WTC11 (cell line): ENCODE measurements around the gene NDST4.

ENCODE experiments used
- ATF2 ChIP-seq: sonication (generic); formaldehyde crosslinking; IDR thresholded peaks from 2 replicates; pipeline ENCODE4 v1.8.1; 2022; ENCODE audit warnings: low read depth, missing genetic modification reagents, borderline replicate concordance
- E2F1 ChIP-seq: sonication (generic); formaldehyde crosslinking; IDR thresholded peaks from 2 replicates; pipeline ENCODE4 v1.8.0; 2022; ENCODE audit warnings: mild to moderate bottlenecking, missing genetic modification reagents
- TCF7 ChIP-seq: sonication (generic); formaldehyde crosslinking; IDR thresholded peaks from 2 replicates; pipeline ENCODE4 v1.8.0; 2022; ENCODE audit warnings: mild to moderate bottlenecking, low read depth, missing genetic modification reagents, moderate library complexity
- ZNF263 ChIP-seq: sonication (generic); formaldehyde crosslinking; IDR thresholded peaks from 2 replicates; pipeline ENCODE4 v1.8.1; 2022; ENCODE audit warnings: low read depth, mild to moderate bottlenecking, moderate library complexity, missing genetic modification reagents
- TF ChIP-seq, protein P1 (sequence below): sonication (generic); formaldehyde crosslinking; IDR thresholded peaks from 2 replicates; pipeline ENCODE4 v1.8.0; 2022; ENCODE audit warnings: mild to moderate bottlenecking, missing genetic modification reagents
- TF ChIP-seq, protein P2 (sequence below): sonication (generic); formaldehyde crosslinking; IDR thresholded peaks from 2 replicates; pipeline ENCODE4 v1.8.0; 2023; ENCODE audit warnings: missing genetic modification reagents, mild to moderate bottlenecking, borderline replicate concordance
- TF ChIP-seq, protein P3 (sequence below): fragments of 200-600 bp; IDR thresholded peaks from 2 replicates; pipeline ENCODE4 v1.8.0; 2022; ENCODE audit warnings: antibody characterized with exemption
- TF ChIP-seq, protein P4 (sequence below): sonication (generic); formaldehyde crosslinking; IDR thresholded peaks from 2 replicates; pipeline ENCODE4 v1.8.1; 2023; ENCODE audit warnings: mild to moderate bottlenecking, missing genetic modification reagents, moderate library complexity
- TF ChIP-seq, protein P5 (sequence below): fragments of 250-450 bp; sonication (Bioruptor Pico); IDR thresholded peaks from 2 replicates; pipeline ENCODE4 v1.9.0; 2021; ENCODE audit warnings: mild to moderate bottlenecking

DNA sequence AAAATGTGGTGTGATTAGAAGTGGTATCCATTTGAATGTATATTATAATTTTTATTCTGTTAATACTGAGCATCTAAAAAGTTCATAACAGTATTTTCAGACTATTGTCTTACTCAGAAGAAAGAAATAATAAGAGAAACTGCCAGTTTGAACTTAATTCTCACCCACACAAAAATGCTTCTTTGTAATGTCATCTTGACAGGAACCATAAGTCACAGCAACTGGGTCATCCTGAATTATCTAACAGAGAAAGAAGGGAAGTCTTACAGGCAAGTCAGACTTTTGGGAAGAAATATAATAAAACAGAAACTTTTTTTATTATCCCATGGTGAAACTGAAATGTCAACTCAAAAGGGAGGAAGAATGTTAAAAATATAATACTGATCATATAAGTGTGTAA, 83.1 kb downstream of the NDST4 start:
- TF ChIP-seq, protein P1, sequence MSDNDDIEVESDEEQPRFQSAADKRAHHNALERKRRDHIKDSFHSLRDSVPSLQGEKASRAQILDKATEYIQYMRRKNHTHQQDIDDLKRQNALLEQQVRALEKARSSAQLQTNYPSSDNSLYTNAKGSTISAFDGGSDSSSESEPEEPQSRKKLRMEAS (CRISPR knock-in tag) = no peak
- TF ChIP-seq, protein P2, sequence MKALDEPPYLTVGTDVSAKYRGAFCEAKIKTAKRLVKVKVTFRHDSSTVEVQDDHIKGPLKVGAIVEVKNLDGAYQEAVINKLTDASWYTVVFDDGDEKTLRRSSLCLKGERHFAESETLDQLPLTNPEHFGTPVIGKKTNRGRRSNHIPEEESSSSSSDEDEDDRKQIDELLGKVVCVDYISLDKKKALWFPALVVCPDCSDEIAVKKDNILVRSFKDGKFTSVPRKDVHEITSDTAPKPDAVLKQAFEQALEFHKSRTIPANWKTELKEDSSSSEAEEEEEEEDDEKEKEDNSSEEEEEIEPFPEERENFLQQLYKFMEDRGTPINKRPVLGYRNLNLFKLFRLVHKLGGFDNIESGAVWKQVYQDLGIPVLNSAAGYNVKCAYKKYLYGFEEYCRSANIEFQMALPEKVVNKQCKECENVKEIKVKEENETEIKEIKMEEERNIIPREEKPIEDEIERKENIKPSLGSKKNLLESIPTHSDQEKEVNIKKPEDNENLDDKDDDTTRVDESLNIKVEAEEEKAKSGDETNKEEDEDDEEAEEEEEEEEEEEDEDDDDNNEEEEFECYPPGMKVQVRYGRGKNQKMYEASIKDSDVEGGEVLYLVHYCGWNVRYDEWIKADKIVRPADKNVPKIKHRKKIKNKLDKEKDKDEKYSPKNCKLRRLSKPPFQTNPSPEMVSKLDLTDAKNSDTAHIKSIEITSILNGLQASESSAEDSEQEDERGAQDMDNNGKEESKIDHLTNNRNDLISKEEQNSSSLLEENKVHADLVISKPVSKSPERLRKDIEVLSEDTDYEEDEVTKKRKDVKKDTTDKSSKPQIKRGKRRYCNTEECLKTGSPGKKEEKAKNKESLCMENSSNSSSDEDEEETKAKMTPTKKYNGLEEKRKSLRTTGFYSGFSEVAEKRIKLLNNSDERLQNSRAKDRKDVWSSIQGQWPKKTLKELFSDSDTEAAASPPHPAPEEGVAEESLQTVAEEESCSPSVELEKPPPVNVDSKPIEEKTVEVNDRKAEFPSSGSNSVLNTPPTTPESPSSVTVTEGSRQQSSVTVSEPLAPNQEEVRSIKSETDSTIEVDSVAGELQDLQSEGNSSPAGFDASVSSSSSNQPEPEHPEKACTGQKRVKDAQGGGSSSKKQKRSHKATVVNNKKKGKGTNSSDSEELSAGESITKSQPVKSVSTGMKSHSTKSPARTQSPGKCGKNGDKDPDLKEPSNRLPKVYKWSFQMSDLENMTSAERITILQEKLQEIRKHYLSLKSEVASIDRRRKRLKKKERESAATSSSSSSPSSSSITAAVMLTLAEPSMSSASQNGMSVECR (CRISPR knock-in tag) = no peak
- no peak for TF ChIP-seq ATF2
- TF ChIP-seq, protein P3, sequence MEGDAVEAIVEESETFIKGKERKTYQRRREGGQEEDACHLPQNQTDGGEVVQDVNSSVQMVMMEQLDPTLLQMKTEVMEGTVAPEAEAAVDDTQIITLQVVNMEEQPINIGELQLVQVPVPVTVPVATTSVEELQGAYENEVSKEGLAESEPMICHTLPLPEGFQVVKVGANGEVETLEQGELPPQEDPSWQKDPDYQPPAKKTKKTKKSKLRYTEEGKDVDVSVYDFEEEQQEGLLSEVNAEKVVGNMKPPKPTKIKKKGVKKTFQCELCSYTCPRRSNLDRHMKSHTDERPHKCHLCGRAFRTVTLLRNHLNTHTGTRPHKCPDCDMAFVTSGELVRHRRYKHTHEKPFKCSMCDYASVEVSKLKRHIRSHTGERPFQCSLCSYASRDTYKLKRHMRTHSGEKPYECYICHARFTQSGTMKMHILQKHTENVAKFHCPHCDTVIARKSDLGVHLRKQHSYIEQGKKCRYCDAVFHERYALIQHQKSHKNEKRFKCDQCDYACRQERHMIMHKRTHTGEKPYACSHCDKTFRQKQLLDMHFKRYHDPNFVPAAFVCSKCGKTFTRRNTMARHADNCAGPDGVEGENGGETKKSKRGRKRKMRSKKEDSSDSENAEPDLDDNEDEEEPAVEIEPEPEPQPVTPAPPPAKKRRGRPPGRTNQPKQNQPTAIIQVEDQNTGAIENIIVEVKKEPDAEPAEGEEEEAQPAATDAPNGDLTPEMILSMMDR = no peak
- TF ChIP-seq, protein P4, sequence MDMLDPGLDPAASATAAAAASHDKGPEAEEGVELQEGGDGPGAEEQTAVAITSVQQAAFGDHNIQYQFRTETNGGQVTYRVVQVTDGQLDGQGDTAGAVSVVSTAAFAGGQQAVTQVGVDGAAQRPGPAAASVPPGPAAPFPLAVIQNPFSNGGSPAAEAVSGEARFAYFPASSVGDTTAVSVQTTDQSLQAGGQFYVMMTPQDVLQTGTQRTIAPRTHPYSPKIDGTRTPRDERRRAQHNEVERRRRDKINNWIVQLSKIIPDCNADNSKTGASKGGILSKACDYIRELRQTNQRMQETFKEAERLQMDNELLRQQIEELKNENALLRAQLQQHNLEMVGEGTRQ (CRISPR knock-in tag) = no peak
- no peak for TF ChIP-seq E2F1
- TF ChIP-seq, protein P5, sequence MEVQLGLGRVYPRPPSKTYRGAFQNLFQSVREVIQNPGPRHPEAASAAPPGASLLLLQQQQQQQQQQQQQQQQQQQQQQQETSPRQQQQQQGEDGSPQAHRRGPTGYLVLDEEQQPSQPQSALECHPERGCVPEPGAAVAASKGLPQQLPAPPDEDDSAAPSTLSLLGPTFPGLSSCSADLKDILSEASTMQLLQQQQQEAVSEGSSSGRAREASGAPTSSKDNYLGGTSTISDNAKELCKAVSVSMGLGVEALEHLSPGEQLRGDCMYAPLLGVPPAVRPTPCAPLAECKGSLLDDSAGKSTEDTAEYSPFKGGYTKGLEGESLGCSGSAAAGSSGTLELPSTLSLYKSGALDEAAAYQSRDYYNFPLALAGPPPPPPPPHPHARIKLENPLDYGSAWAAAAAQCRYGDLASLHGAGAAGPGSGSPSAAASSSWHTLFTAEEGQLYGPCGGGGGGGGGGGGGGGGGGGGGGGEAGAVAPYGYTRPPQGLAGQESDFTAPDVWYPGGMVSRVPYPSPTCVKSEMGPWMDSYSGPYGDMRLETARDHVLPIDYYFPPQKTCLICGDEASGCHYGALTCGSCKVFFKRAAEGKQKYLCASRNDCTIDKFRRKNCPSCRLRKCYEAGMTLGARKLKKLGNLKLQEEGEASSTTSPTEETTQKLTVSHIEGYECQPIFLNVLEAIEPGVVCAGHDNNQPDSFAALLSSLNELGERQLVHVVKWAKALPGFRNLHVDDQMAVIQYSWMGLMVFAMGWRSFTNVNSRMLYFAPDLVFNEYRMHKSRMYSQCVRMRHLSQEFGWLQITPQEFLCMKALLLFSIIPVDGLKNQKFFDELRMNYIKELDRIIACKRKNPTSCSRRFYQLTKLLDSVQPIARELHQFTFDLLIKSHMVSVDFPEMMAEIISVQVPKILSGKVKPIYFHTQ (CRISPR knock-in tag) = no peak
- no peak for TF ChIP-seq TCF7
- no peak for TF ChIP-seq ZNF263 (CRISPR knock-in tag)
